ENCODE data around the gene CNTROB.
A peak's percentile ranks its signal among the peaks of the same experiment; 100 is the strongest.

The CNTROB gene, protein sequence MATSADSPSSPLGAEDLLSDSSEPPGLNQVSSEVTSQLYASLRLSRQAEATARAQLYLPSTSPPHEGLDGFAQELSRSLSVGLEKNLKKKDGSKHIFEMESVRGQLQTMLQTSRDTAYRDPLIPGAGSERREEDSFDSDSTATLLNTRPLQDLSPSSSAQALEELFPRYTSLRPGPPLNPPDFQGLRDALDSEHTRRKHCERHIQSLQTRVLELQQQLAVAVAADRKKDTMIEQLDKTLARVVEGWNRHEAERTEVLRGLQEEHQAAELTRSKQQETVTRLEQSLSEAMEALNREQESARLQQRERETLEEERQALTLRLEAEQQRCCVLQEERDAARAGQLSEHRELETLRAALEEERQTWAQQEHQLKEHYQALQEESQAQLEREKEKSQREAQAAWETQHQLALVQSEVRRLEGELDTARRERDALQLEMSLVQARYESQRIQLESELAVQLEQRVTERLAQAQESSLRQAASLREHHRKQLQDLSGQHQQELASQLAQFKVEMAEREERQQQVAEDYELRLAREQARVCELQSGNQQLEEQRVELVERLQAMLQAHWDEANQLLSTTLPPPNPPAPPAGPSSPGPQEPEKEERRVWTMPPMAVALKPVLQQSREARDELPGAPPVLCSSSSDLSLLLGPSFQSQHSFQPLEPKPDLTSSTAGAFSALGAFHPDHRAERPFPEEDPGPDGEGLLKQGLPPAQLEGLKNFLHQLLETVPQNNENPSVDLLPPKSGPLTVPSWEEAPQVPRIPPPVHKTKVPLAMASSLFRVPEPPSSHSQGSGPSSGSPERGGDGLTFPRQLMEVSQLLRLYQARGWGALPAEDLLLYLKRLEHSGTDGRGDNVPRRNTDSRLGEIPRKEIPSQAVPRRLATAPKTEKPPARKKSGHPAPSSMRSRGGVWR

GRCh38 chr17:7931709-7932482, at the start of gene CNTROB, which contains the start of gene TRAPPC1:
Gene CNTROB (plus strand): TSS chr17:7932206. CDS start chr17:7933080, 874 bp downstream.
Gene TRAPPC1 (minus strand): TSS chr17:7931946. CDS start chr17:7931829, 117 bp downstream.
- peak within 1 kb of the TSS; percentile 99 for H3K4me2 ChIP-seq (ENCODE audit: low read length)
- H3K4me1 ChIP-seq: peaks cover 5% of the 10 kb centered on the region
- no peaks in the 10 kb centered on the region for H3K36me3 ChIP-seq (ENCODE audit: control insufficient read depth, insufficient read depth, low read length)
- peak within 1 kb of the TSS; percentile 97 for H2AFZ ChIP-seq
- H3K9ac ChIP-seq: peak within 1 kb of the TSS; percentile 58
- H3K79me2 ChIP-seq: no peaks in the 10 kb centered on the region
- H3K9me3 ChIP-seq (ENCODE audit: control insufficient read depth, low read length): no peaks in the 10 kb centered on the region
- H3K4me3 ChIP-seq (ENCODE audit: low read depth, low read length): peak within 1 kb of the TSS; percentile 98
- H3K27me3 ChIP-seq (ENCODE audit: control insufficient read depth, insufficient read depth, low read length): no peaks in the 10 kb centered on the region
- H3K27ac ChIP-seq: peak within 1 kb of the TSS; percentile 60
- no peak for TF ChIP-seq CTCF (IDR thresholded peaks at IDR 0.05)

DNA sequence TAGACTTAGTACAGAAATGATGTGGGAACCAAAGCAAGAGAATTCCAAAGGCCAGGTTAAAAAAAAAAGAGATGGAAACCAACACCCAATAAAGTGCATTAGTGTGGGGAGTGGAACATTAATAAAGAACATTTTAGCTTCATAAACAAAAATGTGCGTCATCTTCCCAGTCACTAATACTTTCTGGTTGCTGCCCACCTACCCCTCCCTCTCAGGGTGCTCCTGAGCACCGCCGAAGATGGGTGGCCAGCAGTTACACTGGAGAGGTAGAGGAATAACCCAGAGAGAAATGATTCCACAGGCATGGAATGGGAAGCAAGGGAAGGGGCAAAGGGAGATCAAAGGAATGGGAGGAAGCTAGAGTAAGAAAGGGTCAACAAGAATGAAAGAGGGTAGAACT, 49.4 kb upstream of the CNTROB start:
- no peak for TF ChIP-seq CTCF (IDR thresholded peaks at IDR 0.05)
- H3K36me3 ChIP-seq (ENCODE audit: control insufficient read depth, insufficient read depth, low read length): no peaks in the 10 kb centered on the region
- peaks cover 12% of the 10 kb centered on the region for H3K4me1 ChIP-seq
- no peaks in the 10 kb centered on the region for H3K79me2 ChIP-seq
- no peak overlapping the region for H3K9ac ChIP-seq
- H3K4me2 ChIP-seq (ENCODE audit: low read length): no peak overlapping the region
- H3K27ac ChIP-seq: peak overlapping the region; percentile 73
- no peak overlapping the region for H3K4me3 ChIP-seq (ENCODE audit: low read depth, low read length)
- H3K9me3 ChIP-seq (ENCODE audit: control insufficient read depth, low read length): no peaks in the 10 kb centered on the region
- H3K27me3 ChIP-seq (ENCODE audit: control insufficient read depth, insufficient read depth, low read length): no peaks in the 10 kb centered on the region
- no peak overlapping the region for H2AFZ ChIP-seq

- H2AFZ ChIP-seq: peak overlapping the region; percentile 44
- no peak for TF ChIP-seq CTCF (IDR thresholded peaks at IDR 0.05)
- H3K9me3 ChIP-seq (ENCODE audit: control insufficient read depth, low read length): no peaks in the 10 kb centered on the region
- peaks cover 21% of the 10 kb centered on the region for H3K4me1 ChIP-seq
- peak overlapping the region; percentile 73 for H3K27ac ChIP-seq
- H3K79me2 ChIP-seq: no peaks in the 10 kb centered on the region
- peak overlapping the region; percentile 8 for H3K4me3 ChIP-seq (ENCODE audit: low read depth, low read length)
- no peak overlapping the region for H3K9ac ChIP-seq
- H3K4me2 ChIP-seq (ENCODE audit: low read length): peak overlapping the region; percentile 68
- no peaks in the 10 kb centered on the region for H3K27me3 ChIP-seq (ENCODE audit: control insufficient read depth, insufficient read depth, low read length)
- H3K36me3 ChIP-seq (ENCODE audit: control insufficient read depth, insufficient read depth, low read length): no peaks in the 10 kb centered on the region
Observed at GRCh38 chr17:7883781-7884386, 48.1 kb upstream of the CNTROB start.

DNA sequence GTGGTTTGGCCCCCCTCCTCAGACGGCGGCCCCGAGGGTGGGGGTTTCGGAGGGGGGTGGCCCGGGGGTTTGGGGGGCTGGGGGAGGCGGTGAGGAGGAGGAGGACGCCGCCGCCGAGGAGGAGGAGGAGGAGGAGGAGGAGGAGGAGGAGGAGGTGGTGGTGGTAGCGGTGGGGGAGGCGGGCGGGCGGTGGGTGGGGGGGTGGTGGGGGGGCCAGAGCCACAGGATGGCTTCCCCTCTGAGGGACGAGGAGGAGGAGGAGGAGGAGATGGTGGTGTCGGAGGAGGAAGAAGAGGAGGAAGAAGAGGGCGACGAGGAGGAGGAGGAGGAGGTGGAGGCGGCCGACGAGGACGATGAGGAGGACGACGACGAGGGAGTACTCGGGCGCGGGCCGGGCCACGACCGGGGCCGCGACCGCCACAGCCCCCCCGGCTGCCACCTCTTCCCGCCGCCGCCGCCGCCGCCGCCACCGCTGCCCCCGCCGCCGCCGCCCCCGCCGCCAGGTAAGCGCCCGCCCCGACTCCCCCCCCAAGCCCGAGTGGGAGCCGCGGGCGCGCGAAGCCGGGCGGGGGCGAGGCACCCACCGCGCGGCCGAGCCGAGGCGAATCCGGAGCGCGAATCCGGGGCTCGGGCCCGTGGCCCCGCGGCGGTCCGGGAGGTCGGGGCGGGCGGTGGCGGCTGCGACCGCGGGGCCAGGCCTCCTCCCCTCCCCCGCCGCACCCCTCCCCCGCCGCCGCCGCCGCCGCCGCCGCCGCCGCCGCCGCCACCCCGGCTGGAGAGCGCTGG, 47.2 kb upstream of the CNTROB start:
- no peak overlapping the region for H2AFZ ChIP-seq

More for the DNA sequence above, 47.2 kb upstream of the CNTROB start:
- Histone ChIP-seq H3K27ac (peak overlapping the region; percentile 85), H3K79me2 (no peaks in the 10 kb centered on the region), H3K27me3 (ENCODE audit: control insufficient read depth, insufficient read depth, low read length) (no peaks in the 10 kb centered on the region), H3K9ac (no peak overlapping the region), H3K4me2 (ENCODE audit: low read length) (no peak overlapping the region), H3K9me3 (ENCODE audit: control insufficient read depth, low read length) (no peaks in the 10 kb centered on the region), H3K36me3 (ENCODE audit: control insufficient read depth, insufficient read depth, low read length) (no peaks in the 10 kb centered on the region), H3K4me3 (ENCODE audit: low read depth, low read length) (peak overlapping the region; percentile 81), H3K4me1 (peaks cover 29% of the 10 kb centered on the region)
- no peak for TF ChIP-seq CTCF (IDR thresholded peaks at IDR 0.05)

Data from parathyroid adenoma (tissue), 2 donors.